Posterior cingulate gyrus (tissue), 11 donors: ENCODE data around the gene ST6GALNAC1.

ENCODE experiments used
- DNase-seq, 10 donors: peaks; one replicate each; pipeline versions ENCODE4 v3.0.0 to v3.0.0-alpha.2; 2020 to 2021; ENCODE audit warnings: mixed read lengths in 3 of 10
- intact Hi-C: fragments of 100-400 bp; cut with DNase I; formaldehyde crosslinking; loops from one replicate; pipeline ENCODE4 v1.15.1; 2023

ST6GALNAC1 gene

DNA sequence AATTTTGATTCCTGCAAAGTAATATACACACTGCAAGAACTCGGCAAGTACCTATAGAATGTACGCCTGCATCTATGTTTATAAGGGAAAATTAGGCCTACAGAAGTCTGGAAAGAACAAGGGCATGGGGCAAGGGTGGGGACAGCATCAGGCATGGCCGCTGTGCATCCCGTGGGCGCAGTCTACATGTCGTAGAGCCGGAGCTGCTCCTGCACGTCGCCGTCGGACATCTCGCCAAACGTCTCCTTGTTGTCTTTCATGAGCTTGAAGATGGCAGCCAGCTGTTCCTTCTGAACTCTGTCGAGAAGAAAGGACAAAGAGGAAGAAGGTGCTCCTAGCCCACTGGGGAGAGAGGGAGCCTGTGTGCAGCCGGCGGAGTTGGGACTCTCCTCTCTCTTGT lies 33.8 kb upstream of the ST6GALNAC1 start:
- DNase-seq, result peak in 2 of 10 donors; percentile 18 to 32
- intact Hi-C loops, result no loop called here

DNA sequence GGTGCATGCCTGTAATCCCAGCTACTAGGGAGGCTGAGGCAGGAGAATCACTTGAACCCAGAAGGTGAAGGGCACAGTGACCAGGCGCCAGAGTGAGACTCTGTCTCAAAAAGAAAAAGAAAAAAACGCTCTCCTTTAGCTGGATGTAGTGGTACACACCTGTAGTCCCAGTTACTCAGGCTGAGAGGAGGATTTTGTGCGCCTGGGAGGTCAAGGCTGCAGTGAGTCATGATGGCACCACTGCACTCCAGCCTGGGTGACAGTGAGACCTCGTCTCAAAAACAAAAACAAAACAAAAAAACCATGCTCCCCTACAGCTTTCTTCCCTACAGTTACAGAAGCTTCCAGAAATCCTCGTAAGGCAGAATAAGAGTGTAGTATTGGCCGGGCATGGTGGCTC lies 33.1 kb upstream of the ST6GALNAC1 start:
- intact Hi-C loops, result no loop called here
- DNase-seq, result peak in 1 of 10 donors; percentile 1

DNA sequence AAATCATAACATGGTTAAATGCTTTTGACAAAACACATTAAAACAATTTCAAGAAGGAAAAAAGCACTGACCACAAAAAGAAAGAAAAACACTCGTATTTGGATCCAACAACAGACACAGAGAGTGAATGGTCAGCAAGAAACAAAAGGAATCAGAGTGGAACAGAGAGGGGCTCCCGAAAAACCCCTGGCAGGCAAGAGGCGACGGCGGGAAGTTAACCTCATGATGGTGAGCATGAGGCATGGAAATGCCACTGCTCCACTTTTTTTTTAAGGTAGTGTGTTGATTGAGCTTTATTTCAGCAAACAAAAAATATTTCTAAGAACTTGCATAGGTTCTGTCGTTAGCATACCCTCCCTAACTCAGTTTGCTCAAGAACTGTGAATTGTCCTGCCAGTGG lies 32.1 kb upstream of the ST6GALNAC1 start:
- intact Hi-C loops, result no loop called here
- peak in 2 of 10 donors; percentile 7 to 9 for DNase-seq

DNA sequence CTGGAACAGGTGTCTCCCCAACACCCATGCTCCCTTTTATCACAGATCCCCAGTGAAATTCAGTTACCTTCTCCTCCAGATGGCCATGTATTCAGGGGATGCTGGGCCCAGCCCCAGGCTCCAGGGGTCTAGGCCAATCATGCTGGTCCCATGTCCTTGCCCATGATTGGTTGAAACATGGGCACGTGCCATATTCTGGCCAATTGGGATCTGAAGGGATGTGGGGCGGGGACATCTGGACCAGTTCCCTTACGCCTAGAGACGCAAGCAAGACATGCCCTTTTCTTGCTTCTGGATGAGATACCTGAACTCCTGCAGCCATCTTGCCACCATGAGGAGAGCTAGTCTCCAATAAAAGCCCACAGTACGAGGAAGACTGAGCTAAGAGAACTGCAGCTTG lies 31.0 kb upstream of the ST6GALNAC1 start:
- peak in 2 of 10 donors; percentile 3 to 28 for DNase-seq
- intact Hi-C loops, result loop anchor here (5.0 kb wide), 1 partner anchor 53 kb away; the partner anchor contains the start of genes JMJD6 and METTL23

DNA sequence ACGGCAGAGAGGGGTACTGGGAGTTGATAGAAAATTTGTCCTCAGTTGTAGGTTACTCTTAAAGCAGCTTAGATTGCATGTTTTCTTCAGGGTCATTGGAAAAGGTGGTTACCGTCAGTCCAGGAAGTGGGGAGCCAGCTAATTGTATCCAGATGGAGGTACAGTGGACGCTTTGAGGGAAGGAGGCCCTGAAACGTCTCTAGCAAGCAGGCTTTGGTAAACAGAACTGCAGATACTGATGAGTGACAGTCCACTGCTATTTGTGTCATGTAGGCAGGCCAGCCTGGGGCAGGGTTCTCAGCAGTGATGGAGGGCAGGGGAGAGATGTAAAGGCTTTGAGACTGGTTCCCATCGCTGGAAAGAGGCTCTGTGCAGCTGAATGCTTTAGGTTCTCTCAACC lies 30.2 kb upstream of the ST6GALNAC1 start:
- intact Hi-C loops, result loop anchor here (5.0 kb wide), 1 partner anchor 54 kb away; the partner anchor contains the start of genes JMJD6 and METTL23
- no peak for DNase-seq

DNA sequence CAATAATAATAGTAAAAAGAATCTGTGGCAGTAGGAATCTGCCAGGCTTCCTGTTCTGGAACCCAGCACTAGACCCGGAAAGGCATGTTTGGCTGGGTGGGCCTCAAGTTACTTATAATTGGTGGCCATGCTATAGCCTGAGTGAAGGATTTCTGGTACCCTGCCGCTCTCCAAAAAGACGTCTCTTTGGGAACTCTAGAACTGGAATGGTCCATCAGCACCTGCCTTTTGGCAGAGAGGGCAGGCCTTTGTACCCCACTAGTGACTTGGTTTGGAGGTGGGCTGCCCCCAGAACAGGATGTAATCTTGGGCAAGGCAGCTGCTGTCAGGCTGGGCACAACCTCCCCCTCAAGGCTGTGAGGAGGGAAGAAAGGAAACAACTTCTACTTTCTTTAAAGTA lies 29.3 kb upstream of the ST6GALNAC1 start:
- intact Hi-C loops, result loop anchor here (5.0 kb wide), 1 partner anchor 54 kb away; the partner anchor contains the start of genes JMJD6 and METTL23
- DNase-seq, result no peak

DNA sequence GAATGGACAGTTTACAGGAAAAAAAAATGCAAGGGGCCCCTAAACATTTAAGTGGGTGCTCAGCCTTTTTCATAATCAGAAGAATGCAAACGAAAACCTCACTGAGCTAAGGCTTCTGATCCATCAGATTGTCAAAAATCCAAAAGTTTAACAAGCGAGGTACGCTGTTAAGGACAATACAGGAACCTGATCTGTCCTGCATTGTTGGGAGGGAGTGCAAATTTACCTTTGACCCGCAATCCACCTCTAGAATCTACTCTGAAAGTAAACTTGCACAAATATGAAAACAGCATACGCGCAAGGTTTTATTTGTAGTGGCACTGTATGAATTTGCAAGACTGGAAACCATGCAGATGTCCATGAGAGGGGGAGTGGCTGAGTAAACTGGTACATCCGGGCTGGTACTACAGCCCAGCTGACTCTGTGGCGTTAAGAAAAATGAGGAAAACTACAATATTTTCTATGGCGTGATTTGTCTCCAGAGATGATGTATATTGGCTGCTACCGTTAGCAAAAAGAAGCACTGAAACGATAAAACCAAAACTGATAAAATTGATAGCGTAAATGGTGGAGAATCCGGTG lies 28.8 kb upstream of the ST6GALNAC1 start:
- no peak for DNase-seq
- intact Hi-C loops, result loop anchor here (5.0 kb wide), 1 partner anchor 55 kb away; the partner anchor contains the start of genes JMJD6 and METTL23

DNA sequence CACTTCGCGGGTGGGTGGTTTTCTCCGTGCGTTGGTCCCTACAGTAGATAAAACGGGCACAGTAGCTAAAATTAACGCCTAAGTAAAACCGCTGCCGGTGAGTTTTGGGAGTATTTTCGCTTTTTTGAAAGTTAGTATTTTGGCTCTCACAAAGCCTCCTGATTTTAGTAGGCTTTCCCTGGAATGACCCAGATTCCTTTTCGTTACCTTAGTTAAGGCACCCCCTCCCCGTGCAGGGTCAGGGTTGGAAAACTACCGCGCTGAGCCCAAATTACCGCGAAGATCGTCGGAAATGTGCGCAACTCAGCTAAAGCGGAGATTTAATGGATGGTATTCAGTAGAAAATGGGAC lies 28.3 kb upstream of the ST6GALNAC1 start:
- intact Hi-C loops, result loop anchor here (5.0 kb wide), 1 partner anchor 55 kb away; the partner anchor contains the start of genes JMJD6 and METTL23
- DNase-seq, result no peak

DNA sequence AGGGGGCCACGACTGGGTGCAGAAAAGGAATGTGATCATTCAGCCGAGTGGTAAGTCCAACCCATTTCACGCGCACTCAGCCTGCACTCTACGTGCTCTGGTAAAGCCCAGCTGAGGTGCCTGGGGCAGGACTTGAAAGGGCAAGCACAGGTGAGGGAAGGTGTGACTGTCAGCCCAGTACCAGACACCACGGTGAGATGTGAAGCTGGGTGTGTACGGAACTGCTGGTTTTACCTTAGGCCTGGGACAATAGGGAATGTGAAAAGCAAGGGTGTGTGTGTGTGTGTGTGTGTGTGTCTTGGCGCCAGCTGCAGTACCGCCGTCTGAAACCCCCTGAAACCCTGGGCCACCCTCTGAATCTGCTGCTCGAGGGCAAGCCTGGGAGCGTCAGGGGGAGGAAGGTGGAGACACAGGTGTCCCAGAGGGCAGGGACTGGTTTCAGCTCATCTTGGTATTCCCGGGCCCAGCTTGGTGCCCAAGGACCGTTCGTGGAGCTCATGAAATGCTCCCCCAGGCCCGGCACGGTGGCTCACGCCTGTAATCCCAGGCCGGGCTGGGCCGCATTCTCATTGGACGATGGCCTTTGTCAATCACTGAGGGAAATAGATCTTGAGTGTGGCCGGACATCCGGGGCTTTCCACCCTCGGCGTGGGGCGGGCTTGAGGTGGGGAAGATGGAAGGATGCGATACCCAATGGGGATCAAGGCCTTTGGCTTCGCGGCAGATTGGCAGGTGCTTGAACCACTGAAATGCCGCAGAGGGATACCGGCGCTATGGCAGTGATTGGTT lies 27.8 kb upstream of the ST6GALNAC1 start:
- DNase-seq, result peak; percentile 100
- intact Hi-C loops, result loop anchor here (5.0 kb wide), 1 partner anchor 56 kb away; the partner anchor contains the start of genes JMJD6 and METTL23

DNA sequence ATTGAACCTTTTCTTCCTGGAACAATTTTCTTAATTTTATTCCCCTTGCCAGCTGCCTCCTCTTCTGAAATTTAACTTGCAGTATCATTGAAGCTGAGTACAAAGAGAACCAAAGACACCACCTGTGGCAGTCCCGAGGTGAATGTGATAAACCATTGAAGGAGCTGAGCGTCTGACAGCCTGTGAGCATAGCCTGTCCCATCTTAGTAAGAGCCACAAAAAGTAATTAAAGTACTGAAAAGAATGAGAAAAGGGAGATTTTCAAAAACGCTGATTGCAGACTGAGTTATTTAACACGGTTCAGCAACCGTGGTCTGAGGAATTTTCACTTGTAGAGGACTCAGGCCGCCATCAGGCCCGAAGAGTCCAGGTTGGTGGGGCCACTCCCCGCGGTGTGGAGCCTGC lies 27.2 kb upstream of the ST6GALNAC1 start:
- DNase-seq, result no peak
- intact Hi-C loops, result loop anchor here (5.0 kb wide), 1 partner anchor 57 kb away; the partner anchor contains the start of genes JMJD6 and METTL23

DNA sequence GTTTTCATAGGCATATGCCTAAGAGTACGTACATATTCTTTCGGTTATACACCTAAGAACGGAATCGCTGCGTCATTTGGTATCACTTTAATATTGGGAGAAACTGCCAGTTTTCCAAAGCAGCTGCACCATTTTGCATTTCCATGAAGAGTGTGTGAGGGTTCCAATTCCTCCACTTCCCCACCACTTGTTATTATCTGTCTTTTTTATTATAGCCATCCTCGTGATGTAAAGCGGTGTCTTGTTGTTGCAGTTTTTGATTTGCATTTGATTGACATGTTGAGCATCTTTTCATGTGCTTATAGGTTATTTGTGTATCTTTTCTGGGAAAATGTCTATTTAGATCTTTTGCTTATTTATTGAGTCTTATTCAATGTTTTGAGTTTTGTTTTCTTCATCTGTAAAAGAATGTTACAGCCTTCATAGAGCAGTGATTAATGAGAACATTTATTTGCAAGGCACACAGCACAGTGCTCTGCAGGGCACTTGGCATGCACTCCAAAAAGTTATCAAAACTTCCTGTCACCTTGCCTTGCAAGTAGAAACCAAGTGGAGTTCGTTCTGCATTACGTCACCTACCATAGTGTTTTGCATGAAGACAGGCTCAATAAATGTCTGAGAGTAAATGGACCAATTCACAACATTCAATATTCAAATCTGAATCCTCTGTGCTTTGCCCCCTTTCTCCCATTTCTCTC lies 26.6 kb upstream of the ST6GALNAC1 start:
- intact Hi-C loops, result loop anchor here (5.0 kb wide), 1 partner anchor 57 kb away; the partner anchor contains the start of genes JMJD6 and METTL23
- DNase-seq, result peak in 1 of 10 donors; percentile 1

DNA sequence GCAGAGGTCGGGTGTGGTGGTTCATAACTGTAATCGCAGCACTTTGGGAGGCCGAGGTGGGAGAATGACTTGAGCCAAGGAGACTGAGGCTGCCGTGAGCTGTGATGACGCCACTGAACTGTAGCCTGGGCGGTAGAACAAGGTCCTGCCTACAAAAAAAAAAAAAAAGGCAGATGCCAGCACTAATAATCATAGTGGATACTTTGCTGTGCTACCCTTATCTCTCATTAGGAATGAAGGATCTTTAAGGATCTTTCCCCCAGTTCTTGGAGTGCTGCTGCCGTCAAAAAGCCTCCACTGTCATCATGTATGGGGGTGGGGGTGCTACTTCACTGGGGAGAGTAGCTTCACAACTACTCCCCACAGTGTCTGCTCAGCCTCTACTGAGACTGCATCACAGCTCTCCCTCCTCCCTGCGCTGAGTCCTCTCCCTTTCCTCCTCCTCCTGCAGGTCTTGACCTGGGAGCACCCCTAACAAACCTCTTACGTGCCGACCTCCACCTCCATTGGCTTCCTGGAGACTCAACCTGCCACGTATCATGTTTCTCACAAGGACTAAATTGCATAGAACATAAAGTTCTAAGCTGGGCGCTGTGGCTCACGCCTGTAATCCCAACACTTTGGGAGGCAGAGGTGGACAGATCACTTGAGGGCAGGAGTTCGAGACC lies 24.4 kb upstream of the ST6GALNAC1 start:
- intact Hi-C loops, result no loop called here

DNA sequence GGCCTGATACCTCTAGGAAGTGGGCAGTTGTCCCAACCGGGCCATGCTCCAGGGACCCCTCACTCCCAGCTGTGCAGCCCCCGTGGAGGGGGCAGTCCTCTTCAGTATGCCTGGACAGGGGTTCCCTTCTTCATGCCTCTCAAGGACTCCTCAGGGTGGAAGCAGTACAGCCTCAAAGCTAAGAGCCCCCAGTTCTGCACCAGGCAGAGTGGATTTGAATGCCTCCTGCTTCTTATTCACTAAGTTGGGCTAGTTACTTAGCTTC lies 23.9 kb upstream of the ST6GALNAC1 start:
- DNase-seq, result peak in 1 of 10 donors; percentile 59
- intact Hi-C loops, result no loop called here

More for the DNA sequence above, 24.4 kb upstream of the ST6GALNAC1 start:
- peak in 1 of 10 donors; percentile 26 for DNase-seq

DNA sequence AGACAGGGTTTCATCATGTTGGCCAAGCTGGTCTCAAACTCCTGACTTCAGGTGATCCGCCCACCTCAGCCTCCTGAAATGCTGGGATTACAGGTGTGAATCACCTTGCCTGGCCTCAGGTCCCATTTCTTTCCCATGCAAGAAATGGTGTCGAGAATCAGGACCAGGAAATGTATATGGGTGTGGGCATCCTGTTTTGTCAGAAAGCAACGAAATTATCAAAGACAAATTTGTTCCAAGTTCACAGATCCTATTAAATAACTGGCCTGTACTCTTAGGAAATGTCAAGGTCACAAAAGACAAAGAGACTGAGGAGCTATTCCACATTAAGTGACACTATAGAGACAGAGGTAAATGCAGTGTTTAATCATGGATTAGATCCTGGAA lies 17.1 kb upstream of the ST6GALNAC1 start:
- DNase-seq, result peak in 1 of 10 donors; percentile 1
- intact Hi-C loops, result no loop called here

DNA sequence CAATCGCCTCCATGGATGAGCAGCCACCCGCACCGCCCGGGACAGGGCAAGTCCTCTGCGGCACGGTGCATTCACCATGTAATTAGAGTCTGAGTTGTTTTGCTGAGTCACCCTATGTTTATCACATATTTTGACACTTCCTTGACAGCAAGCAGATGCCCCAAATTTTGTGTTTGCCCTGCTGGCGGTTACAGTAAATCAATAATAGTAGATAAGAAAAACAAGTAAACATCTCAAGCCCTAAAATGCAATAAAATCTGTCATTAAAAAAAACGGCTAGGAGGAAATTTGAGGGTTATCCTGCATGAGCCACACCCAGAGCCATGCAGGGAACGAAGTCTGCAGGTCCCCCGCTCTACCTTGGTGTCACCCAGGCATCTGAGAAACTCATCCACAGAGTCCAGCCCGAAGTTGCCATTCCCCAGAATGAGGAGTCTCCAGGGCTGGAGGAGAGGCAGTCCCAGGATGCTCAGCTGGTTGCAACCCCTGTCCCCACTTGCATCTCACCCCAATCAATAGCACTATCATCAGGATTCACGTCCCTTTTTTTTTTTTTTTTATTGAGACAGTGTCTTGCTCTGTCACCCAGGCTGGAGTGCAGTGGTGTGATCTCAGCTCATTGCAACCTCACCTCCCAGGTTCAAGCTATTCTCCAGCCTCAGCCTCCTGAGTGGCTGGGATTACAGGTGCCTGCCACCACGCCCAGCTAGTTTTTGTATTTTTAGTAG lies 16.5 kb upstream of the ST6GALNAC1 start:
- DNase-seq, result peak in 1 of 10 donors; percentile 72
- intact Hi-C loops, result no loop called here

DNA sequence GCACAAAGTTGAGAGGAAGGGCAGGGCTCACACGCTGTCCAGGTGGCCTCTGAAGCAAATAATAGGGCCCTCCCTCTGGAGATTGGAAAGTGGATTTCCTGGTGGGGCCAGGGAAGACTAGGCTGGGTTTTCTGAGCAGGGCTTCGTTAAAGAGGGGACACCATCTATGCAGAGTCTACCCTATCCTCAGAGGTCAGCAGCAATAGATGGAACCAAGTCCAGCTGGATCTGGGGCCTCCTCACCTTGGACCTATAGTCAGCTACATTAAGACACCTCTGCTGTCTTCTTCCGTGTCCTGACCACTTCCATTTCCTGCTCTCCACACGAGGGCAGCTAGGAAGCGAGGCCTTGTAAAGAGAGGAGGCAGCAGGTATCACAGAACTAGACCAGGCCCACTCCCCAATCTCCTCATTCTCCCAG lies 14.7 kb upstream of the ST6GALNAC1 start:
- DNase-seq, result peak in 1 of 10 donors; percentile 27
- intact Hi-C loops, result no loop called here

DNA sequence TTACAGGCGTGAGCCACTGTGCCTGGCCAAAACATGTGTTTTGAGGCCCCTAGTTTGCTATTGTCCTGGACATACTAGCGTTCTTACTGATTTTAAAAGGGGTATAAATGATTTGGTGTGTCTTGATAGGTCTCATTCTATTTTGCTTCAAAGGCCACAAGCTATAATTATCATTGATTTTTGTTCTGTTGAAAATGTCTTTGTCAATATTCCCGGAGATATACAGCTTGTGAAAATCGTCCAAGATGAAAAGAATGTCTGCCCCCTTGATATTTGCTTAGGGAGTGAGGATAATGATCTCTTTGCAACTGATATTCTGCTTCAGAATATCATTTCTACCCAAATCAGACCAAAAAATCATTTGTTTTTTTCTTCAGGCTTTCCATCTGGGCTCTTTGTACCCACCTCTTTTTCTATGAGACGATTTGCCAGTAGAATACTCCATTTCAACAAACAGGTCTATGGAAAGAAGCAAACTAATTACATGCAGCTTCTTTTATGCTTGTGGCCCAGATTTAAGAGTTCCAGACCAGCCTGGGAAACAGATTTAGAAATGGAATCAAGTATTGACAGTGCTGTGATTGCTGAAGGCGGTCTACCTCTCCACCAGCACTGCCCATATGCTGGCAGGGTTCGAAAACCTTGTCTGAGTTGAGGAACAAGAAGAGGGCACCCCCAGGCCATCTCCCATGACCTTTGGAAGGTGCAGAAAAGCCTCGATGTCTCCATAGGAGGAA lies 14.1 kb upstream of the ST6GALNAC1 start:
- intact Hi-C loops, result no loop called here

DNA sequence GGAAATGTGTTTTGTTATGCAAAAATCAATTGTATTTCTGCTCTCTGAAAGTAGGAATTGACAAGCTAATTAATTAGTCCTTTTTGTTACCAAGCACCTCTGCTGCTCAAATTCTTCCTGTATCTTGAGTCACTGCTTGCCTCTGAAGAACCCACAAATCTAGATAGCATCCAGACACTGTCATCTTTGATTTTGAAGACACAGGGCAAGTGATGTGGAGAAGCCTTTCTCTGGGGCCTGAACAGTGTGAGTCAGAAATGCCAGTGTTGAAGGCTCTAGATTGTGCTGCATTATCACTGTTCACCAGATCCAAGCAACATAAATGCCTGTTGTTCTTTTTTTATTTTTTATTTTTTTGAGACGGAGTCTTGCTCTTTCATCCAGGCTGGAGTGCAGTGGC lies 10.9 kb upstream of the ST6GALNAC1 start:
- intact Hi-C loops, result no loop called here
- DNase-seq, result no peak

More for the DNA sequence above, 14.1 kb upstream of the ST6GALNAC1 start:
- DNase-seq, result no peak

DNA sequence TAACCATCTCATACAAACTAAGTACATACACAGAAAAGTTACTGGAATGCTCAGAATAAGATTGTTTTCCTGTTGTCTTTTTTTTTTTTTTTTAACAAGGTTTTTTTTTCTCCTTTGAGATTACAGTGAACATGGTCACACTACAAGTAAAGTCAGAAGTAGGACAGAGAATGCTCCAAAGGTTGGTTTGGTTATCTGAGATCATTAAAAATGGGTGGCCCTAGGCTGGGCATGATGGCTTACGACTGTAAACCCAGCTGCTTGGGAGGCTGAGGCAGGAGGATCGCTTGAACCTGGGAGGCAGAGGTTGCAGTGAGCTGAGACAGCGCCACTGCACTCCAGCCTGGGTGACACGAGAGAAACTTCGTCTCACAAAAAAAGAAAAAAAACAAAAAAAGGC lies 6.9 kb upstream of the ST6GALNAC1 start:
- DNase-seq, result peak in 1 of 10 donors; percentile 14
- intact Hi-C loops, result no loop called here
